HepG2 (cell line): Measurements from ENCODE around the gene CYTH1. TPM values are rescaled to one million over a fixed set of nuclear protein-coding genes. Genes with fewer than 3 reads are reported as not detected.

Source experiments
- FOXM1 ChIP-seq: sonication (generic); formaldehyde crosslinking; IDR thresholded peaks from 2 replicates; pipeline ENCODE4 v1.5.0; 2020; ENCODE audit warnings: missing genetic modification reagents
- FOXP1 ChIP-seq, 2 experiments: fragments of 450-650 bp in 1 of 2; IDR thresholded peaks; 2 replicates each; pipeline ENCODE4 v1.6.1; 2017 to 2018; ENCODE audit warnings: antibody characterized with exemption in 1 of 2
- KAT7 ChIP-seq: IDR thresholded peaks from 2 replicates; pipeline ENCODE4 v1.6.1; 2018; ENCODE audit warnings: borderline replicate concordance, missing compliant biosample characterization
- PLRG1 ChIP-seq: fragments of 450-650 bp; conservative IDR thresholded peaks from 2 replicates; pipeline ENCODE4 v1.6.1; 2016
- RERE ChIP-seq: IDR thresholded peaks from 2 replicates; pipeline ENCODE4 v1.6.1; 2016; ENCODE audit warnings: low read depth, missing genetic modification reagents, missing compliant biosample characterization
- SMAD9 ChIP-seq: sonication (generic); formaldehyde crosslinking; IDR thresholded peaks from 2 replicates; pipeline ENCODE4 v1.5.1; 2020; ENCODE audit warnings: mild to moderate bottlenecking, missing genetic modification reagents
- SOX5 ChIP-seq: IDR thresholded peaks from 2 replicates; pipeline ENCODE4 v1.6.1; 2016; ENCODE audit warnings: borderline replicate concordance
- ZBTB46 ChIP-seq: sonication (generic); formaldehyde crosslinking; IDR thresholded peaks from 2 replicates; pipeline ENCODE4 v1.4.0; 2020; ENCODE audit warnings: mild to moderate bottlenecking, missing genetic modification reagents, borderline replicate concordance
- ZMYM4 ChIP-seq: sonication (generic); formaldehyde crosslinking; IDR thresholded peaks from 2 replicates; pipeline ENCODE4 v1.8.1; 2023; ENCODE audit warnings: mild to moderate bottlenecking, missing genetic modification reagents
- ZNF746 ChIP-seq: sonication (generic); formaldehyde crosslinking; IDR thresholded peaks from 2 replicates; pipeline ENCODE4 v1.8.0; 2022; ENCODE audit warnings: mild to moderate bottlenecking, missing genetic modification reagents
- polyA plus RNA-seq, 8 experiments: library from polyadenylated mRNA; depleted of rRNA in 3 of 8; stranded (reverse) in 7 of 8; unstranded in 1 of 8; fragments of >200 nt; fragmentation: Illumina TruSeq in 4 of 8; extraction: Trizol in 4 of 8; gene quantifications; 2 replicates each; pipeline versions ENCODE4 v1.2.1 to v1.2.3, GENCODE V29; 2011 to 2016; ENCODE audit warnings: low read depth in 4 of 8, missing spikeins in 1 of 8, mixed read lengths in 1 of 8; ENCODE audit not compliant: insufficient read depth in 1 of 8
- total RNA-seq, 5 experiments: library from RNA; depleted of rRNA; stranded (reverse); fragments of >200 nt; fragmentation: Illumina TruSeq; extraction: Trizol; gene quantifications; 2 replicates each; pipeline ENCODE4 v1.2.3, GENCODE V29; 2016; ENCODE audit warnings: low read depth in 1 of 5
- TF ChIP-seq, protein P1 (sequence below): sonication (generic); formaldehyde crosslinking; IDR thresholded peaks from 2 replicates; pipeline ENCODE4 v1.8.0; 2022; ENCODE audit warnings: low read depth, missing genetic modification reagents
- TF ChIP-seq, protein P2 (sequence below): sonication (generic); formaldehyde crosslinking; IDR thresholded peaks from 2 replicates; pipeline ENCODE4 v1.5.1; 2020; ENCODE audit warnings: mild to moderate bottlenecking, missing genetic modification reagents, moderate library complexity
- TF ChIP-seq, protein P3 (sequence below): IDR thresholded peaks from 2 replicates; pipeline ENCODE4 v1.6.1; 2016; ENCODE audit warnings: mild to moderate bottlenecking, missing biosample characterization, missing genetic modification reagents
- TF ChIP-seq, protein P4 (sequence below): sonication (generic); formaldehyde crosslinking; conservative IDR thresholded peaks from 2 replicates; pipeline ENCODE4 v1.8.0; 2022; ENCODE audit warnings: mild to moderate bottlenecking, moderate library complexity, missing genetic modification reagents

CYTH1 gene
- total and polyA plus RNA-seq, 2 of the 13 experiments (the other 11 are each of a cell fraction or from before 2014, with no cell fraction given), result 20.1 to 48.9 TPM

DNA sequence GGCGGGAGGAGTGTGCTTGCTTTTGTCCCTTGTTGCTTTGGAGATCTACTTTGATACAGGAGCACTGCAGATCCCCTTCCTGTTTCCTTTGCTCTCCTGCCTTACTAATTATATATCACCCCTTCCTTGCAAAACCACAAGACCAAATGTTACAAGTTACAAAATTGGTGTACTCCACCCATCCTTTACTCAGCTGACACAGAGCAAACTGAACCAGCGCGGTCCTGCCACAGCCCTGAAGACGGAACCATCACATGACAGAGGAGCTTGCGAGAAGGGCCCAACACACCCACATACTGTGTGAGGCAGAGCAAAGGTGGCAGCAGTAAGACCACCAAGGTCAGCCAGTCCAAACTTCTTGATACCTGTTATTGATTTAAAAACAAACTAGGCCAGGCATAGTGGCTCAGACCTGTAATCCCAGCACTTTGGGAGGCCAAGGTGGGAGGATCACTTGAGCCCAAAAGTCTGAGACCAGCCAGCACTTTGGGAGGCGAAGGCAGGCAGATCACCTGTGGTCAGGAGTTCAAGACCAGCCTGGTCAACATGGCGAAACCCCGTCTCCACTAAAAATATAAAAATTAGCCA, 33.2 kb downstream of the CYTH1 start (continued):
- TF ChIP-seq PLRG1, result no peak
- no peak for TF ChIP-seq ZBTB46 (CRISPR knock-in tag)
- TF ChIP-seq, protein P1, sequence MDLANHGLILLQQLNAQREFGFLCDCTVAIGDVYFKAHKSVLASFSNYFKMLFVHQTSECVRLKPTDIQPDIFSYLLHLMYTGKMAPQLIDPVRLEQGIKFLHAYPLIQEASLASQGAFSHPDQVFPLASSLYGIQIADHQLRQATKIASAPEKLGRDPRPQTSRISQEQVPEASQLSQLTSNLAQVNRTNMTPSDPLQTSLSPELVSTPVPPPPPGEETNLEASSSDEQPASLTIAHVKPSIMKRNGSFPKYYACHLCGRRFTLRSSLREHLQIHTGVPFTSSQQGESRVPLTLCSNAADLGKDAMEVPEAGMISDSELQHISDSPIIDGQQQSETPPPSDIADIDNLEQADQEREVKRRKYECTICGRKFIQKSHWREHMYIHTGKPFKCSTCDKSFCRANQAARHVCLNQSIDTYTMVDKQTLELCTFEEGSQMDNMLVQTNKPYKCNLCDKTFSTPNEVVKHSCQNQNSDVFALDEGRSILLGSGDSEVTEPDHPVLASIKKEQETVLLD, result peak; percentile 55
- no peak for TF ChIP-seq FOXM1 (CRISPR knock-in tag)
- peak; percentile 77; the same call in 1 of the 2 replicates for TF ChIP-seq ZMYM4 (CRISPR knock-in tag)
- TF ChIP-seq SMAD9 (CRISPR knock-in tag), result no peak
- TF ChIP-seq KAT7 (CRISPR knock-in tag), result peak; percentile 46; the same call in 1 of the 2 replicates
- peak; percentile 74; the same call in 1 of the 2 replicates for TF ChIP-seq SOX5 (CRISPR knock-in tag)
- TF ChIP-seq, protein P2, sequence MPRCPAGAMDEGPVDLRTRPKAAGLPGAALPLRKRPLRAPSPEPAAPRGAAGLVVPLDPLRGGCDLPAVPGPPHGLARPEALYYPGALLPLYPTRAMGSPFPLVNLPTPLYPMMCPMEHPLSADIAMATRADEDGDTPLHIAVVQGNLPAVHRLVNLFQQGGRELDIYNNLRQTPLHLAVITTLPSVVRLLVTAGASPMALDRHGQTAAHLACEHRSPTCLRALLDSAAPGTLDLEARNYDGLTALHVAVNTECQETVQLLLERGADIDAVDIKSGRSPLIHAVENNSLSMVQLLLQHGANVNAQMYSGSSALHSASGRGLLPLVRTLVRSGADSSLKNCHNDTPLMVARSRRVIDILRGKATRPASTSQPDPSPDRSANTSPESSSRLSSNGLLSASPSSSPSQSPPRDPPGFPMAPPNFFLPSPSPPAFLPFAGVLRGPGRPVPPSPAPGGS (CRISPR knock-in tag), result 0 out of 2 replicates have a peak, but pooled peaks have one; percentile 49
- TF ChIP-seq ZNF746 (CRISPR knock-in tag), result no peak
- TF ChIP-seq FOXP1 (IDR thresholded peaks at IDR 0.05), result no peak
- TF ChIP-seq FOXP1 (CRISPR knock-in tag; IDR thresholded peaks at IDR 0.05), result peak; percentile 79
- TF ChIP-seq RERE (CRISPR knock-in tag), result 0 out of 2 replicates have a peak, but pooled peaks have one; percentile 8
- TF ChIP-seq, protein P3, sequence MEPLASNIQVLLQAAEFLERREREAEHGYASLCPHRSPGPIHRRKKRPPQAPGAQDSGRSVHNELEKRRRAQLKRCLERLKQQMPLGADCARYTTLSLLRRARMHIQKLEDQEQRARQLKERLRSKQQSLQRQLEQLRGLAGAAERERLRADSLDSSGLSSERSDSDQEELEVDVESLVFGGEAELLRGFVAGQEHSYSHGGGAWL (CRISPR knock-in tag), result peak; percentile 53; the same call in 1 of the 2 replicates
- TF ChIP-seq, protein P4, sequence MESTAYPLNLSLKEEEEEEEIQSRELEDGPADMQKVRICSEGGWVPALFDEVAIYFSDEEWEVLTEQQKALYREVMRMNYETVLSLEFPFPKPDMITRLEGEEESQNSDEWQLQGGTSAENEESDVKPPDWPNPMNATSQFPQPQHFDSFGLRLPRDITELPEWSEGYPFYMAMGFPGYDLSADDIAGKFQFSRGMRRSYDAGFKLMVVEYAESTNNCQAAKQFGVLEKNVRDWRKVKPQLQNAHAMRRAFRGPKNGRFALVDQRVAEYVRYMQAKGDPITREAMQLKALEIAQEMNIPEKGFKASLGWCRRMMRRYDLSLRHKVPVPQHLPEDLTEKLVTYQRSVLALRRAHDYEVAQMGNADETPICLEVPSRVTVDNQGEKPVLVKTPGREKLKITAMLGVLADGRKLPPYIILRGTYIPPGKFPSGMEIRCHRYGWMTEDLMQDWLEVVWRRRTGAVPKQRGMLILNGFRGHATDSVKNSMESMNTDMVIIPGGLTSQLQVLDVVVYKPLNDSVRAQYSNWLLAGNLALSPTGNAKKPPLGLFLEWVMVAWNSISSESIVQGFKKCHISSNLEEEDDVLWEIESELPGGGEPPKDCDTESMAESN (CRISPR knock-in tag), result 0 out of 2 replicates have a peak, but pooled peaks have one; percentile 21
